Measurements from ENCODE around the gene CCND3.

The CCND3 gene

GRCh38 chr6:41921712-41921998, 20.0 kb downstream of the CCND3 start:
- DNase-seq (ENCODE audit: low spot score), result no peak

- peak; percentile 98 for DNase-seq (ENCODE audit: low spot score)
These were observed 20.5 kb downstream of the CCND3 start, which contains the start of the genes BYSL and MED20 for GRCh38 chr6:41920921-41921711. Gene BYSL, plus strand, starts transcription at chr6:41921499. Its CDS starts 64 bp downstream, at chr6:41921563. Gene MED20, minus strand, starts transcription at chr6:41921139. Its CDS starts 121 bp downstream, at chr6:41921018.

GRCh38 chr6:41917528-41917927, 24.1 kb downstream of the CCND3 start:
- DNase-seq (ENCODE audit: low spot score), result peak; percentile 71

GRCh38 chr6:41914869-41915530, 26.6 kb downstream of the CCND3 start:
- peak; percentile 75 for DNase-seq (ENCODE audit: low spot score)

GRCh38 chr6:41914343-41914742, 27.3 kb downstream of the CCND3 start:
- no peak for DNase-seq (ENCODE audit: low spot score)

- DNase-seq (ENCODE audit: low spot score), result no peak
These were observed 31.9 kb downstream of the CCND3 start for GRCh38 chr6:41909727-41910126.

GRCh38 chr6:41901882-41902519, 39.6 kb downstream of the CCND3 start:
- peak; percentile 82 for DNase-seq (ENCODE audit: low spot score)

GRCh38 chr6:41900861-41901260, 40.7 kb downstream of the CCND3 start:
- DNase-seq (ENCODE audit: low spot score), result no peak

- no peak for DNase-seq (ENCODE audit: low spot score)
These were observed 45.3 kb downstream of the CCND3 start for GRCh38 chr6:41896281-41896680.

- DNase-seq (ENCODE audit: low spot score), result peak; percentile 76
These were observed 46.0 kb downstream of the CCND3 start, which contains the start of gene USP49 for GRCh38 chr6:41895300-41896233. Gene USP49, minus strand, starts transcription at chr6:41895375. Its CDS starts 88,392 bp downstream, at chr6:41806983.

- no peak for DNase-seq (ENCODE audit: low spot score)
These were observed 47.0 kb downstream of the CCND3 start for GRCh38 chr6:41894366-41895299.

- DNase-seq (ENCODE audit: low spot score), result no peak
These were observed 48.6 kb downstream of the CCND3 start for GRCh38 chr6:41892921-41893564.

- no peak for DNase-seq (ENCODE audit: low spot score)
These were observed 54.3 kb downstream of the CCND3 start for GRCh38 chr6:41887331-41887751.

- no peak for DNase-seq (ENCODE audit: low spot score)
These were observed 55.7 kb downstream of the CCND3 start for GRCh38 chr6:41885930-41886329.

- no peak for DNase-seq (ENCODE audit: low spot score)
These were observed 56.7 kb downstream of the CCND3 start for GRCh38 chr6:41884957-41885356.

Data from hematopoietic multipotent progenitor cell treated with erythropoietin and hydrocortisone succinate and interleukin-3 and kit ligand, for 17 days (in vitro differentiated cells).